Right cardiac atrium (tissue), 5 donors: Measurements from ENCODE around the gene SMARCB1. TPM values are rescaled to one million over a fixed set of nuclear protein-coding genes. Genes with fewer than 3 reads are reported as not detected.

Experiments used
- ATAC-seq, 2 donors: fragments of 200-7000 bp; cut with Tn5 transposase; one replicate each; pipeline versions ENCODE4 v1.8.0 to v1.9.1; 2020; ENCODE audit warnings: moderate library complexity in 2 of 2, mild to moderate bottlenecking in 1 of 2
- DNase-seq, 3 donors: peaks; one replicate each; pipeline ENCODE4 v3.0.0-alpha.2; 2020
- H3K27ac ChIP-seq: one replicate; pipeline ENCODE4 v1.5.1; 2013; ENCODE audit warnings: mild to moderate bottlenecking, low read length, control low read depth, moderate library complexity
- H3K27me3 ChIP-seq: one replicate; pipeline ENCODE4 v1.6.1; 2013; ENCODE audit not compliant: control insufficient read depth, insufficient read depth
- H3K4me1 ChIP-seq: one replicate; pipeline ENCODE4 v1.6.1; 2013; ENCODE audit warnings: low read length; ENCODE audit not compliant: control insufficient read depth, insufficient read depth
- H3K4me3 ChIP-seq: one replicate; pipeline ENCODE4 v1.5.1; 2013; ENCODE audit warnings: low read length, control low read depth
- H3K9me3 ChIP-seq: one replicate; pipeline ENCODE4 v1.6.1; 2013; ENCODE audit warnings: low read length; ENCODE audit not compliant: control insufficient read depth
- WGBS: extraction: QIAGEN DNeasy Blood & Tissue Kit; methylation state at CpG from one replicate; pipeline ENCODE4 v1.1.7; 2013; 5-methylcytosine and 5-hydroxymethylcytosine counted together
- intact Hi-C, 4 donors: fragments of 100-400 bp; cut with DNase I; formaldehyde crosslinking; loops; one replicate each; pipeline versions ENCODE4 v1.11.0 to v1.14.0; 2022 to 2023
- polyA plus RNA-seq: library from polyadenylated mRNA; stranded (reverse); fragments of 200-250 nt; gene quantifications from one replicate; pipeline ENCODE4 v1.2.3, GENCODE V29; 2013
- total RNA-seq, 4 donors: library from RNA; stranded (reverse); fragmentation: NEBNext Ultra II Directional; extraction: Animal tissue kit (Norgen Biotek cat#: 25700); gene quantifications; one replicate each; pipeline ENCODE4 v1.2.1, GENCODE V29; 2021
- donor health status: healthy with polysubstance abuse.
- donor health status: DM: no; HTN: yes; CAD: no.
- donor health status: DM: no; HTN: no; CAD: no.
- donor health status: DM: no; HTN: yes; CAD: no; lungs with severe emphysema.
- donor health status: DM: yes; HTN: yes; CAD: no.

SMARCB1 gene
- total and polyA plus RNA-seq, 5 donors = 41.1 to 55.9 (median 49.0) TPM

DNA sequence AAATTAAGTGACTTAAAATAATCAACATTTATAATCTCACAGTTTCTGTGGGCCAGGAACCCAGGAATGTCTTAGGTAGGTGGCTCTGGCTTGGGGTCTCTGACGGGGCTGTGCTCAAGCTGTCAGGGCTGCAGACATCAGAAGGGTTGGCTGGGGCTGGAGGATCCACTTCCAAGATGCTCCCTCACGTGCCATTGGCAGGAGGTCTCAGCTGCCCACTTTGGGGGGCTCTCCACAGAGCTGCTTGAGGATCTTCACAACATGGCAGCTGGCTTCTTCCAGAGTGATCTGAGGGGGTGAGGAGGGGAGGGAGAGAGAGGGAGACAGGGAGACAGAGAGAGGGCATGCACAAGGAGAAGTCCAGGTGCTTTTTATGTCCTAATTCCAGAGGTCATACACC, 89.0 kb downstream of the SMARCB1 start:
- H3K4me3 ChIP-seq = no peak overlapping the region
- H3K9me3 ChIP-seq = no peaks in the 10 kb centered on the region
- H3K27ac ChIP-seq = no peak overlapping the region
- 87% methylated on average over 2 of the region's 2 CpGs for WGBS
- no peaks in the 10 kb centered on the region for H3K27me3 ChIP-seq
- intact Hi-C loops = no loop called here
- H3K4me1 ChIP-seq = no peaks in the 10 kb centered on the region
- ATAC-seq (no peak), DNase-seq (no peak)

DNA sequence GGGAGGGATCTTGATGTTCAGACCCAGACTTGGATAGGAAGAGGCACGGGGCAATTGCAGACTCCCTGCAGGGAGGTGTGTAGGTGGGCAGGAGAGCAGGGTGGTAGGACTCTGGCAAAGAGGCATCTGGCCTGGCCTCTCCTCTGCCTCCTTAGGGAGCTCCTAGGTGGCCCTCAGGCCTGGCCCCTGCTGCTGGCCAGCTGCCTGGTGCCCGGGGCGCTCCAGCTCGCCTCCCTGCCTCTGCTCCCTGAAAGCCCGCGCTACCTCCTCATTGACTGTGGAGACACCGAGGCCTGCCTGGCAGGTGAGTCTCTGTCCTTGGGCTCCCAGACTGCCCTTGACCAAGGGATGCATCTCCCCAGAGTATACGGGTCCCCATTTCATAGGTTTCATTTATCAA, 90.8 kb downstream of the SMARCB1 start:
- 94% methylated on average over 8 of the region's 8 CpGs for whole genome bisulfite sequencing
- Histone ChIP-seq H3K4me1 (no peaks in the 10 kb centered on the region), H3K9me3 (no peaks in the 10 kb centered on the region), H3K4me3 (no peak overlapping the region), H3K27ac (no peak overlapping the region), H3K27me3 (no peaks in the 10 kb centered on the region)
- ATAC-seq = peak; percentile 13 to 22
- DNase-seq = no peak
- intact Hi-C loops = no loop called here

DNA sequence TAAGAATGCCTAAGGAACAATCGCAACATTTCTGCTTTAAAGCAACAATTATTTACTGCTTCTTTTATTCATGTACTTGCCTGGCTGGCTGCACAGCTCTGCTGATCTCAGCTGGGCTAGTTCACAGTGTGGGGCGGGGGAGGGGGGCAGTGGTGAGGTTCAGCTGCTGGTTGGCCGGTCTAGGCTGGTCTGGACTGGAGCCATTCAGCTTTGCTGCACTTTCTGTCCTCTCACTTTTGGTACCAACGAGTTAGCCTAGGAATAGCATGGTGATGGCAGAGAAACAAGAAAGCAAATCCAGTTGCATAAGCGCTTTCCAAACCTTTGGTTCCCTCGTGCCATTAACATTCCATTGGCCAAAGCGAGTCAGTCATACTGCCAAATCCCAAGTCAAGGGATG, 91.5 kb downstream of the SMARCB1 start:
- intact Hi-C loops = no loop called here
- no peak for DNase-seq

GRCh38 chr22:23882370-23882769, 95.6 kb downstream of the SMARCB1 start:
- Histone ChIP-seq H3K27me3 (no peaks in the 10 kb centered on the region), H3K9me3 (no peaks in the 10 kb centered on the region), H3K4me1 (no peaks in the 10 kb centered on the region), H3K27ac (no peak overlapping the region), H3K4me3 (no peak overlapping the region)
- WGBS = 86% methylated on average over 20 of the region's 20 CpGs
- intact Hi-C loops = no loop called here
- ATAC-seq (peak in 1 of 2 donors; percentile 14), DNase-seq (peak in 1 of 3 donors; percentile 22)

More for the DNA sequence above, 91.5 kb downstream of the SMARCB1 start:
- ATAC-seq = no peak
- no peaks in the 10 kb centered on the region for H3K4me1 ChIP-seq
- no peak overlapping the region for H3K27ac ChIP-seq
- H3K4me3 ChIP-seq = no peak overlapping the region
- 84% methylated on average over 7 of the region's 7 CpGs for WGBS
- no peaks in the 10 kb centered on the region for H3K27me3 ChIP-seq
- no peaks in the 10 kb centered on the region for H3K9me3 ChIP-seq

- H3K4me1 ChIP-seq = no peaks in the 10 kb centered on the region
- no peak overlapping the region for H3K4me3 ChIP-seq
- intact Hi-C loops = no loop called here
- no peaks in the 10 kb centered on the region for H3K27me3 ChIP-seq
- H3K27ac ChIP-seq = no peak overlapping the region
- WGBS = 95% methylated on average over 9 of the region's 9 CpGs
- H3K9me3 ChIP-seq = no peaks in the 10 kb centered on the region
- no peak for DNase-seq
- ATAC-seq = no peak
Observed at GRCh38 chr22:23883658-23884057, 96.9 kb downstream of the SMARCB1 start.

DNA sequence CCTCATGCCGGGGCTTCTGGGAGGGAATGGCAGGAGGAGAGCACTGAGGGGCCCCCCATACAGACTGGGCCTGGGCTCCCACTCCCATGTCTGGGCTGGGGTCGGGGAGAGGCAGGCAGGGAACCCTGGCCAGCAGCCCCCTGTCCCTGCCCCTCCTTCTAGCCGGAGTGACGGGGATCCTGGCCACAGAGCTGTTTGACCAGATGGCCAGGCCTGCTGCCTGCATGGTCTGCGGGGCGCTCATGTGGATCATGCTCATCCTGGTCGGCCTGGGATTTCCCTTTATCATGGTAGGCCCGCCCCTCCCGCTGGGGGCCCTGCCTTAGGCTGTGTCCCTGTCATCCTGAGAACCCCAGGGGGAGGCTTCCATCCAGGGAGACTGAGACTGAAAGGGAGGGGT, 97.4 kb downstream of the SMARCB1 start:
- intact Hi-C loops = no loop called here
- WGBS = 93% methylated on average over 9 of the region's 9 CpGs

More for the DNA sequence above, 97.4 kb downstream of the SMARCB1 start:
- Histone ChIP-seq H3K27ac (no peak overlapping the region), H3K27me3 (no peaks in the 10 kb centered on the region), H3K9me3 (no peaks in the 10 kb centered on the region), H3K4me3 (no peak overlapping the region), H3K4me1 (no peaks in the 10 kb centered on the region)
- DNase-seq = peak in 1 of 3 donors; percentile 23
- no peak for ATAC-seq

Other genes with a start within 250 kb of the SMARCB1 start
- not detected for gene IGLL1, start 206.7 kb upstream of the SMARCB1 start, total RNA-seq
- gene IGLL1, start 206.7 kb upstream of the SMARCB1 start, polyA plus RNA-seq = not detected
- under 1 TPM in 1 of 4 donors, not detected in 3; 0.37 TPM for gene DRICH1, start 154.6 kb upstream of the SMARCB1 start, total RNA-seq
- 0.09 TPM for gene DRICH1, start 154.6 kb upstream of the SMARCB1 start, polyA plus RNA-seq
- gene RGL4, start 96.0 kb upstream of the SMARCB1 start, total RNA-seq = not detected
- gene RGL4, start 96.0 kb upstream of the SMARCB1 start, polyA plus RNA-seq = 0.45 TPM
- gene ZNF70, start 35.9 kb upstream of the SMARCB1 start, total RNA-seq = 1 to 10 TPM; 5.6 to 6.3 (median 6.1) TPM
- 1.9 TPM for gene ZNF70, start 35.9 kb upstream of the SMARCB1 start, polyA plus RNA-seq
- gene VPREB3, start 32.5 kb upstream of the SMARCB1 start, total RNA-seq = under 1 TPM in 2 of 4 donors, not detected in 2; 0.40 to 0.41 TPM
- gene VPREB3, start 32.5 kb upstream of the SMARCB1 start, polyA plus RNA-seq = 0.61 TPM
- gene C22orf15, start 24.0 kb upstream of the SMARCB1 start, total RNA-seq = under 1 TPM in 1 of 4 donors, not detected in 3; 0.21 TPM
- not detected for gene C22orf15, start 24.0 kb upstream of the SMARCB1 start, polyA plus RNA-seq
- gene CHCHD10, start 19.0 kb upstream of the SMARCB1 start, total RNA-seq = 1,000 to 10,000 TPM in 3 of 4 donors, 100 to 1,000 TPM in 1; 993 to 1,434 (median 1,175) TPM
- 1,153 TPM for gene CHCHD10, start 19.0 kb upstream of the SMARCB1 start, polyA plus RNA-seq
- gene MMP11, start 14.1 kb upstream of the SMARCB1 start, total RNA-seq = 10 to 100 TPM in 2 of 4 donors, 1 to 10 TPM in 2; 2.8 to 15.4 (median 11.5) TPM
- gene MMP11, start 14.1 kb upstream of the SMARCB1 start, polyA plus RNA-seq = 5.9 TPM
- gene DERL3, start 52.0 kb downstream of the SMARCB1 start, total RNA-seq = 10 to 100 TPM in 2 of 4 donors, 1 to 10 TPM in 2; 6.1 to 11.6 (median 9.2) TPM
- 5.0 TPM for gene DERL3, start 52.0 kb downstream of the SMARCB1 start, polyA plus RNA-seq
- gene SLC2A11, start 70.9 kb downstream of the SMARCB1 start, total RNA-seq = 10 to 100 TPM; 12.0 to 27.2 (median 21.0) TPM
- 23.4 TPM for gene SLC2A11, start 70.9 kb downstream of the SMARCB1 start, polyA plus RNA-seq
- gene MIF, start 107.4 kb downstream of the SMARCB1 start, total RNA-seq = 100 to 1,000 TPM; 250 to 364 (median 272) TPM
- gene MIF, start 107.4 kb downstream of the SMARCB1 start, polyA plus RNA-seq = 369 TPM
- 10 to 100 TPM in 1 of 4 donors, 1 to 10 TPM in 3; 2.9 to 11.1 (median 7.1) TPM for gene GSTT2B, start 174.2 kb downstream of the SMARCB1 start, total RNA-seq
- 8.5 TPM for gene GSTT2B, start 174.2 kb downstream of the SMARCB1 start, polyA plus RNA-seq
- gene DDTL, start 179.9 kb downstream of the SMARCB1 start, total RNA-seq = 1 to 10 TPM in 2 of 4 donors, not detected in 2; 1.5 to 2.4 TPM
- gene DDTL, start 179.9 kb downstream of the SMARCB1 start, polyA plus RNA-seq = 2.7 TPM
- 100 to 1,000 TPM; 125 to 175 (median 156) TPM for gene DDT, start 187.5 kb downstream of the SMARCB1 start, total RNA-seq
- 437 TPM for gene DDT, start 187.5 kb downstream of the SMARCB1 start, polyA plus RNA-seq
- not detected for gene GSTT2, start 193.2 kb downstream of the SMARCB1 start, total RNA-seq
- gene GSTT2, start 193.2 kb downstream of the SMARCB1 start, polyA plus RNA-seq = 0.14 TPM
- not detected for gene GSTT4, start 218.5 kb downstream of the SMARCB1 start, total RNA-seq
- not detected for gene GSTT4, start 218.5 kb downstream of the SMARCB1 start, polyA plus RNA-seq
- gene CABIN1, start 224.3 kb downstream of the SMARCB1 start, total RNA-seq = 10 to 100 TPM; 34.7 to 48.6 (median 46.0) TPM
- 31.8 TPM for gene CABIN1, start 224.3 kb downstream of the SMARCB1 start, polyA plus RNA-seq